GM12878 (cell line): ENCODE data around the gene ATP5PO. TPM values are rescaled to one million over a fixed set of nuclear protein-coding genes. Genes with fewer than 3 reads are reported as not detected.

ENCODE experiments used
- ATAC-seq: fragments of 200-7000 bp; cut with Tn5 transposase; 3 replicates; pipeline ENCODE4 v1.9.1; 2020; ENCODE audit warnings: mild to moderate bottlenecking, moderate library complexity
- BruUV-seq: library from RNA; stranded (reverse); fragments of 400-500 nt; replicated peaks from 2 replicates; lab custom pipeline; 2021; lab: Mats Ljungman, UMichigan
- CTCF ChIA-PET: fragments of 300-600 bp; sonication (Branson Sonifier 250); formaldehyde crosslinking; extraction: SDS; loops from one replicate; lab custom pipeline; 2021; ENCODE audit warnings: inconsistent platforms; lab: Yijun Ruan, JAX
- POLR2A ChIA-PET: fragments of 350-600 bp; formaldehyde crosslinking; extraction: SDS; loops from one replicate; lab custom pipeline; 2021; ENCODE audit warnings: inconsistent platforms; lab: Charles Lee
- RAD21 ChIA-PET: fragments of 300-600 bp; sonication (Branson Sonifier 250); formaldehyde crosslinking; loops from one replicate; lab custom pipeline; 2023; ENCODE audit warnings: antibody characterized with exemption; ENCODE audit not compliant: unreplicated experiment; lab: Charles Lee
- SMC1A ChIA-PET: fragments of 300-600 bp; sonication (Branson Sonifier 250); formaldehyde crosslinking; loops from one replicate; lab custom pipeline; 2023; ENCODE audit not compliant: unreplicated experiment, uncharacterized antibody; lab: Charles Lee
- DNase-seq: peaks from one replicate; pipeline ENCODE4 v3.0.0-alpha.2; 2011; ENCODE audit warnings: low read depth, low spot score
- FAIRE-seq: peaks from 3 replicates; lab custom pipeline; 2011; peaks lifted over from hg19 to GRCh38; lab: Jason Lieb, UNC
- H2AFZ ChIP-seq: 2 replicates; pipeline ENCODE4 v1.6.0; 2011; ENCODE audit warnings: low read depth, low read length, control low read depth; ENCODE audit not compliant: control insufficient read depth
- H3K27ac ChIP-seq: 2 replicates; pipeline ENCODE4 v1.5.1; 2011; ENCODE audit warnings: control low read depth; ENCODE audit not compliant: control insufficient read depth, insufficient read depth
- H3K27me3 ChIP-seq, 2 experiments: replicated peaks in 1 of 2; 2 replicates each; pipeline versions ENCODE4 v1.6.0 to v1.6.1; 2011; ENCODE audit warnings: low read length in 1 of 2; ENCODE audit not compliant: control insufficient read depth in 2 of 2, insufficient read depth in 2 of 2
- H3K36me3 ChIP-seq, 2 experiments: 2 replicates each; pipeline ENCODE4 v1.5.1; 2011; ENCODE audit warnings: low read length in 1 of 2; ENCODE audit not compliant: control insufficient read depth in 2 of 2, insufficient read depth in 2 of 2
- H3K4me1 ChIP-seq: 2 replicates; pipeline ENCODE4 v1.6.1; 2011; ENCODE audit warnings: mild to moderate bottlenecking, low read length, moderate library complexity, mixed read lengths; ENCODE audit not compliant: control insufficient read depth, insufficient read depth
- H3K4me2 ChIP-seq: 2 replicates; pipeline ENCODE4 v1.6.0; 2011; ENCODE audit warnings: control low read depth; ENCODE audit not compliant: control insufficient read depth, insufficient read depth
- H3K4me3 ChIP-seq: fragments of 200-600 bp; sonication (generic); 2 replicates; pipeline ENCODE4 v1.5.1; 2016
- H3K79me2 ChIP-seq: 2 replicates; pipeline ENCODE4 v1.6.0; 2011; ENCODE audit warnings: low read length; ENCODE audit not compliant: control insufficient read depth, insufficient read depth
- H3K9ac ChIP-seq: 2 replicates; pipeline ENCODE4 v1.8.0; 2011; ENCODE audit warnings: low read length, control low read depth, mixed read lengths; ENCODE audit not compliant: control insufficient read depth, insufficient read depth
- H3K9me3 ChIP-seq: replicated peaks from 3 replicates; pipeline ENCODE4 v1.5.1; 2011; ENCODE audit warnings: mild to moderate bottlenecking, low read length; ENCODE audit not compliant: control insufficient read depth, insufficient read depth
- H4K20me1 ChIP-seq: 2 replicates; pipeline ENCODE4 v1.6.0; 2011; ENCODE audit not compliant: control insufficient read depth, insufficient read depth
- BCL11A ChIP-seq: IDR thresholded peaks from 2 replicates; pipeline ENCODE4 v1.6.1; 2011; ENCODE audit warnings: low read depth, low read length
- HCFC1 ChIP-seq: fragments of 150-350 bp; IDR thresholded peaks from 2 replicates; pipeline ENCODE4 v1.6.1; 2014; ENCODE audit warnings: low read length
- HDGF ChIP-seq: fragments of 450-650 bp; IDR thresholded peaks from 2 replicates; pipeline ENCODE4 v1.6.1; 2016; ENCODE audit warnings: antibody characterized with exemption
- JUNB ChIP-seq: IDR thresholded peaks from 2 replicates; pipeline ENCODE4 v1.6.1; 2016; ENCODE audit warnings: antibody characterized with exemption, mild to moderate bottlenecking
- MXI1 ChIP-seq: fragments of 150-350 bp; IDR thresholded peaks from 2 replicates; pipeline ENCODE4 v1.6.1; 2011; ENCODE audit warnings: low read depth, mild to moderate bottlenecking, inconsistent platforms, low read length, improper control_type of control experiment
- NBN ChIP-seq: fragments of 450-650 bp; IDR thresholded peaks from 2 replicates; pipeline ENCODE4 v1.6.1; 2016
- NR2F1 ChIP-seq: fragments of 450-650 bp; conservative IDR thresholded peaks from 2 replicates; pipeline ENCODE4 v1.6.1; 2017; ENCODE audit warnings: mild to moderate bottlenecking
- POLR2AphosphoS2 ChIP-seq: IDR thresholded peaks from 2 replicates; pipeline ENCODE4 v1.6.1; 2011; ENCODE audit warnings: low read depth, mild to moderate bottlenecking, low read length, improper control_type of control experiment, moderate library complexity
- RELA ChIP-seq: fragments of 450-650 bp; IDR thresholded peaks from 2 replicates; pipeline ENCODE4 v1.8.0; 2014; ENCODE audit warnings: borderline replicate concordance; ENCODE audit not compliant: partially characterized antibody
- WGBS: methylation state at CpG from one replicate; pipeline ENCODE4 v1.1.6; 2016; ENCODE audit warnings: low lambda C conversion rate; ENCODE audit not compliant: insufficient replicate concordance, insufficient coverage; ENCODE audit errors: missing lambda C conversion rate; 5-methylcytosine and 5-hydroxymethylcytosine counted together
- in situ Hi-C: fragments of 300-500 bp; cut with MboI; formaldehyde crosslinking; loops from 9 replicates; pipeline ENCODE4 v1.14.3; 2018; ENCODE audit warnings: mixed read lengths
- intact Hi-C: fragments of 100-400 bp; cut with micrococcal nuclease; formaldehyde crosslinking; loops from one replicate; pipeline ENCODE4 v1.14.2; 2022; ENCODE audit not compliant: unreplicated experiment
- polyA plus RNA-seq, 11 experiments: library from polyadenylated mRNA; depleted of rRNA in 4 of 11; unstranded in 6 of 11; stranded (reverse) in 5 of 11; fragments of >200 nt; fragmentation: Nextera tagmentation in 4 of 11; fragmentation: Illumina TruSeq in 1 of 11; extraction: Ambion mirVana in 4 of 11; extraction: Trizol in 1 of 11; gene quantifications; 1 replicate in 1 of 11; 2 replicates in 10 of 11; pipeline versions ENCODE4 v1.2.1 to v1.2.3, GENCODE V29; 2011 to 2016; ENCODE audit warnings: inconsistent platforms in 2 of 11, missing spikeins in 2 of 11, low read depth in 1 of 11
- total RNA-seq, 4 experiments: library from RNA; depleted of rRNA in 3 of 4; stranded (reverse); fragments of >200 nt in 3 of 4; fragmentation: Illumina TruSeq in 1 of 4; extraction: Trizol in 1 of 4; gene quantifications; 2 replicates each; pipeline versions ENCODE4 v1.2.1 to v1.2.3, GENCODE V29; 2013 to 2021
- TF ChIP-seq, protein P1 (sequence below): fragments of 150-350 bp; IDR thresholded peaks from 2 replicates; pipeline ENCODE4 v1.6.1; 2014; ENCODE audit warnings: mild to moderate bottlenecking, low read depth, low read length
- TF ChIP-seq, protein P2 (sequence below): fragments of 450-650 bp; formaldehyde crosslinking; IDR thresholded peaks from 2 replicates; pipeline ENCODE4 v1.4.0; 2020; ENCODE audit warnings: mild to moderate bottlenecking, moderate library complexity

The ATP5PO gene
- total and polyA plus RNA-seq, 10 of the 15 experiments (the other 5 are each of a cell fraction or from before 2014, with no cell fraction given): 251 to 1,656 (median 470) TPM

DNA sequence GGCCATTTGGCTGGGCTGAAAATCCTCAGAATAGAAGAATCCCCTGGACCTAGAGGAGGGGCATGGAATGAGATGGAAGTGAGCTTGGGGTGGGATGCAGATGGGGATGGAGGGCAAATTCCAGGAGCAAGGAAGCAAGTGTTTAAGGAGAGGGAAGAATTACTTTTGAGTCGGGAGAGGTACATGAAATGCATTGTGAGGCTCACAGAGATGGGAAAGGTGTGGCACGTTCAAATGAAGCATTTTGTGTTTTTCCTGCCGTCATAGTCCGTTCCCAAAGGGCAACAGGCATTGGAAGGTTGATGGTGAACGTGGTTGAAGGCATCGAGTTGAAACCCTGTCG lies 30.5 kb downstream of the ATP5PO start:
- Histone ChIP-seq H3K36me3 (no peaks in the 10 kb centered on the region), H3K9me3 (no peaks in the 10 kb centered on the region), H3K27me3 (peaks cover 0 to 6% of the 10 kb centered on the region in 2 experiments; a peak in 2 of 4 replicates), H3K9ac (no peak overlapping the region), H3K4me1 (no peaks in the 10 kb centered on the region), H3K79me2 (no peaks in the 10 kb centered on the region), H3K4me2 (no peak overlapping the region), H2AFZ (no peak overlapping the region), H3K27ac (no peak overlapping the region), H3K4me3 (no peak overlapping the region), H4K20me1 (no peaks in the 10 kb centered on the region)
- ATAC-seq (no peak), DNase-seq (no peak), FAIRE-seq (no peak)
- ChIA-PET RAD21 (no interaction called here), SMC1A (no interaction called here), POLR2A (no interaction called here), CTCF (no interaction called here)
- in situ Hi-C loops: no loop called here
- intact Hi-C loops: no loop called here
- no peak for TF ChIP-seq HCFC1
- no peak for TF ChIP-seq HDGF
- TF ChIP-seq NBN: no peak
- TF ChIP-seq, protein P1, sequence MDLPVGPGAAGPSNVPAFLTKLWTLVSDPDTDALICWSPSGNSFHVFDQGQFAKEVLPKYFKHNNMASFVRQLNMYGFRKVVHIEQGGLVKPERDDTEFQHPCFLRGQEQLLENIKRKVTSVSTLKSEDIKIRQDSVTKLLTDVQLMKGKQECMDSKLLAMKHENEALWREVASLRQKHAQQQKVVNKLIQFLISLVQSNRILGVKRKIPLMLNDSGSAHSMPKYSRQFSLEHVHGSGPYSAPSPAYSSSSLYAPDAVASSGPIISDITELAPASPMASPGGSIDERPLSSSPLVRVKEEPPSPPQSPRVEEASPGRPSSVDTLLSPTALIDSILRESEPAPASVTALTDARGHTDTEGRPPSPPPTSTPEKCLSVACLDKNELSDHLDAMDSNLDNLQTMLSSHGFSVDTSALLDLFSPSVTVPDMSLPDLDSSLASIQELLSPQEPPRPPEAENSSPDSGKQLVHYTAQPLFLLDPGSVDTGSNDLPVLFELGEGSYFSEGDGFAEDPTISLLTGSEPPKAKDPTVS: no peak
- BruUV-seq: no TSS peak
- WGBS: 15% methylated on average over 7 of the region's 7 CpGs

DNA sequence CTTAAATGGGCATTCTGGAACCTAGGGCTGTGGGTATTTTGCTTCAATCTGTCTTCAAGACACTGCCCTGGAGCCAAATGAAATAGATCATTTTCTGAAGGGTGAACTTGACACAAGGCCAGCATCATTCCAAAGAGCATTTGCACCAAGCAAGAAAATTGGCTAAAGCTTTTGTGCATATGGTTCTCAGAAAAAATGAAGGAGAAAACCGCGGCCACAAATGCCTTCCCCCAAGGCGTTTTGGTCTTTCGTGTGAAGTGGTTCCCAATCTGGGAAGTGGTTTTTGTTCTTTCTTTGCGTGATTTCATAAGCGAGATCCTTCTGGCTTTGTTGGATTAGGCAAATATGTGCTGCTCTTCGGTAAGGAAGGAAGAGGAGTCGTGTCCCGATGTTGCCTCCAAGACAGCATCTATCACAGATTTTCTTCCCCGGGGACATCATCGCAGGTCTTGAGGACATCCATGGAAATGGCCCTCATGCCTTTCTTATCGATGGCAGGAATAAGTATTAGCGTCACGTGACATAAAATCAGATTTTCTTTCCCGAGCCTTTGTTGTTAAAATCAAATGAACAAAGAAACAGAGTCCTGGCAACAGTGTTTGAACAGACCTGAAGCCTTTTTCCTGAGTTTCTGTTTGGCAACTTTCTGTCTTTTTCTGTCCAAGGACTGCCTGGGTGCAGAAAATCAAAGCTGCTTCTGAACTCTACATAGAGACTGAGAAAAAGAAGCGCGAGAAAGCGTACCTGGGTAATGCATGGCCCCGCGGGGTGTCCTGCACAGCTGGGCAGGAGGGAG lies 31.0 kb downstream of the ATP5PO start:
- WGBS: 69% methylated on average over 20 of the region's 20 CpGs
- Histone ChIP-seq H3K36me3 (no peaks in the 10 kb centered on the region), H3K79me2 (no peaks in the 10 kb centered on the region), H3K4me1 (no peaks in the 10 kb centered on the region), H3K4me2 (no peak overlapping the region), H4K20me1 (no peaks in the 10 kb centered on the region), H2AFZ (no peak overlapping the region), H3K27me3 (peaks cover 0 to 6% of the 10 kb centered on the region in 2 experiments; a peak in 2 of 4 replicates), H3K9me3 (no peaks in the 10 kb centered on the region), H3K27ac (no peak overlapping the region), H3K4me3 (no peak overlapping the region), H3K9ac (no peak overlapping the region)
- ChIA-PET POLR2A (no interaction called here), CTCF (no interaction called here), RAD21 (no interaction called here), SMC1A (no interaction called here)
- FAIRE-seq: no peak
- no TSS peak for BruUV-seq
- no peak for ATAC-seq
- DNase-seq: no peak
- in situ Hi-C loops (no loop called here), intact Hi-C loops (no loop called here)
- TF ChIP-seq BCL11A (no peak), NR2F1 (no peak), POLR2AphosphoS2 (no peak), JUNB (no peak), MXI1 (no peak), RELA (no peak)
- TF ChIP-seq, protein P2, sequence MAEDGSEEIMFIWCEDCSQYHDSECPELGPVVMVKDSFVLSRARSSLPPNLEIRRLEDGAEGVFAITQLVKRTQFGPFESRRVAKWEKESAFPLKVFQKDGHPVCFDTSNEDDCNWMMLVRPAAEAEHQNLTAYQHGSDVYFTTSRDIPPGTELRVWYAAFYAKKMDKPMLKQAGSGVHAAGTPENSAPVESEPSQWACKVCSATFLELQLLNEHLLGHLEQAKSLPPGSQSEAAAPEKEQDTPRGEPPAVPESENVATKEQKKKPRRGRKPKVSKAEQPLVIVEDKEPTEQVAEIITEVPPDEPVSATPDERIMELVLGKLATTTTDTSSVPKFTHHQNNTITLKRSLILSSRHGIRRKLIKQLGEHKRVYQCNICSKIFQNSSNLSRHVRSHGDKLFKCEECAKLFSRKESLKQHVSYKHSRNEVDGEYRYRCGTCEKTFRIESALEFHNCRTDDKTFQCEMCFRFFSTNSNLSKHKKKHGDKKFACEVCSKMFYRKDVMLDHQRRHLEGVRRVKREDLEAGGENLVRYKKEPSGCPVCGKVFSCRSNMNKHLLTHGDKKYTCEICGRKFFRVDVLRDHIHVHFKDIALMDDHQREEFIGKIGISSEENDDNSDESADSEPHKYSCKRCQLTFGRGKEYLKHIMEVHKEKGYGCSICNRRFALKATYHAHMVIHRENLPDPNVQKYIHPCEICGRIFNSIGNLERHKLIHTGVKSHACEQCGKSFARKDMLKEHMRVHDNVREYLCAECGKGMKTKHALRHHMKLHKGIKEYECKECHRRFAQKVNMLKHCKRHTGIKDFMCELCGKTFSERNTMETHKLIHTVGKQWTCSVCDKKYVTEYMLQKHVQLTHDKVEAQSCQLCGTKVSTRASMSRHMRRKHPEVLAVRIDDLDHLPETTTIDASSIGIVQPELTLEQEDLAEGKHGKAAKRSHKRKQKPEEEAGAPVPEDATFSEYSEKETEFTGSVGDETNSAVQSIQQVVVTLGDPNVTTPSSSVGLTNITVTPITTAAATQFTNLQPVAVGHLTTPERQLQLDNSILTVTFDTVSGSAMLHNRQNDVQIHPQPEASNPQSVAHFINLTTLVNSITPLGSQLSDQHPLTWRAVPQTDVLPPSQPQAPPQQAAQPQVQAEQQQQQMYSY (CRISPR knock-in tag): no peak
- TF ChIP-seq, protein P1: no peak
